CD4-positive, alpha-beta T cell (primary cell): ENCODE measurements around the gene ANKRD33B. TPM values are rescaled to one million over a fixed set of nuclear protein-coding genes. Genes with fewer than 3 reads are reported as not detected.
A peak's percentile ranks its signal among the peaks of the same experiment; 100 is the strongest.
"Not testable (repeated sequence)": the region's sequence is repeated elsewhere in the genome, so short reads cannot be mapped to it uniquely, and the experiment has no call there.

ENCODE experiments used
- ATAC-seq: fragments of 200-7000 bp; cut with Tn5 transposase; one replicate; pipeline ENCODE4 v1.10.0; 2022; ENCODE audit warnings: mild to moderate bottlenecking; ENCODE audit not compliant: poor library complexity
- CTCF ChIA-PET: fragments of 350-600 bp; sonication (Branson Sonifier 250); formaldehyde crosslinking; loops from one replicate; lab custom pipeline; 2021; ENCODE audit warnings: antibody characterized with exemption, inconsistent platforms; lab: Charles Lee
- POLR2A ChIA-PET: fragments of 350-600 bp; sonication (Branson Sonifier 250); formaldehyde crosslinking; loops from one replicate; lab custom pipeline; 2021; ENCODE audit warnings: antibody characterized with exemption, inconsistent platforms; lab: Charles Lee
- DNase-seq, 14 experiments: peaks; one replicate each; pipeline ENCODE4 v3.0.0-alpha.2; 2013 to 2020; ENCODE audit warnings: mixed read lengths in 2 of 14
- H3K27ac ChIP-seq, 2 donors: one replicate each; pipeline versions ENCODE4 v1.5.1 to v1.7.0; 2013; ENCODE audit warnings: low read length in 2 of 2, low read depth in 1 of 2, mild to moderate bottlenecking in 1 of 2
- H3K27me3 ChIP-seq, 2 experiments: 1 replicate in 1 of 2; 2 replicates in 1 of 2; pipeline versions ENCODE4 v1.6.1 to v1.7.0; 2013; ENCODE audit warnings: low read length in 2 of 2, control low read depth in 1 of 2, mild to moderate bottlenecking in 1 of 2, moderate library complexity in 1 of 2; ENCODE audit not compliant: insufficient read depth in 2 of 2, control insufficient read depth in 1 of 2
- H3K36me3 ChIP-seq: one replicate; pipeline ENCODE4 v1.6.1; 2013; ENCODE audit warnings: low read length, control low read depth; ENCODE audit not compliant: insufficient read depth
- H3K4me1 ChIP-seq: one replicate; pipeline ENCODE4 v1.6.1; 2013; ENCODE audit warnings: low read length, control low read depth; ENCODE audit not compliant: insufficient read depth
- H3K4me3 ChIP-seq: one replicate; pipeline ENCODE4 v1.5.1; 2013; ENCODE audit warnings: mild to moderate bottlenecking, low read length, moderate library complexity
- H3K9me3 ChIP-seq, 2 experiments: 1 replicate in 1 of 2; 2 replicates in 1 of 2; pipeline versions ENCODE4 v1.6.1 to v1.7.0; 2013; ENCODE audit warnings: low read length in 2 of 2, mild to moderate bottlenecking in 2 of 2, control low read depth in 1 of 2, moderate library complexity in 1 of 2; ENCODE audit not compliant: control insufficient read depth in 1 of 2, insufficient read depth in 1 of 2
- H3K27ac Mint-ChIP-seq: one replicate; pipeline ENCODE4 v1.8.0; 2020; ENCODE audit warnings: mixed read lengths
- H3K27me3 Mint-ChIP-seq: one replicate; pipeline ENCODE4 v1.8.0; 2021; ENCODE audit warnings: mixed read lengths
- H3K36me3 Mint-ChIP-seq: one replicate; pipeline ENCODE4 v1.8.0; 2021; ENCODE audit warnings: low read depth, mixed read lengths
- H3K4me1 Mint-ChIP-seq: one replicate; pipeline ENCODE4 v1.8.0; 2021; ENCODE audit warnings: low read depth, mixed read lengths
- H3K4me3 Mint-ChIP-seq: one replicate; pipeline ENCODE4 v1.8.0; 2020; ENCODE audit warnings: mild to moderate bottlenecking, mixed read lengths
- H3K9me3 Mint-ChIP-seq: one replicate; pipeline ENCODE4 v1.8.0; 2020; ENCODE audit warnings: mixed read lengths
- intact Hi-C, 2 experiments: fragments of 100-400 bp; cut with DNase I in 1 of 2; cut with micrococcal nuclease in 1 of 2; formaldehyde crosslinking; loops; one replicate each; pipeline versions ENCODE4 v1.15.1 to v1.9.0; 2023 to 2025; cut with DNase I, micrococcal nuclease
- total RNA-seq, 174 experiments: library from RNA in 2 of 174; stranded (reverse) in 2 of 174; gene quantifications; one replicate each; pipeline ENCODE4 v1.2.3 and lab custom pipeline; 2021 to 2026
- TF ChIP-seq, protein P1 (sequence below): fragments of 200-600 bp; IDR thresholded peaks from one replicate; pipeline ENCODE4 v1.8.0; 2022; ENCODE audit warnings: antibody characterized with exemption, mild to moderate bottlenecking

Gene ANKRD33B
- total RNA-seq, 2 experiments from 2014 or later, result 0.99 to 1.3 TPM

DNA sequence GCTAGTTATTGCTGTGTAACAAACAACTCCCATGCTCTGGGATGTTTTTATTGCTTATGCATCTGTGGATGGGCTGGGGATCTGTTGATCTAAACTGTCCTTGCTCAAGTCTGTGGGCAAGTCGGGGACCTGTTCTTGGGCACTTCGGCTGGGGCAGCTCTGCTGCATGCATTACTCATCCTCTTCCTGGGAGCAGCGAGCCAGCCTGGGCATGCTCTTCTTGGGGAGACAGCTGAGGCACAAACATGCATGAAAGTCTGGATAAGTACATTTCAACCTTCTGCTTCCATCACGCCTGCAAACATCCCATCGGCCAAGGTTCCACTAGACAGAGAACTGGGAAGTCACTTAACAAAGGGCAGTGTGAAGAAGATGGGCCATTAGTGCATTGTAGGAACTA is 66.3 kb downstream of the ANKRD33B start:
- Mint-ChIP-seq H3K4me1 (peaks cover 42% of the 10 kb centered on the region), H3K4me3 (no peak overlapping the region), H3K27ac (no peak overlapping the region), H3K36me3 (no peaks in the 10 kb centered on the region), H3K27me3 (no peaks in the 10 kb centered on the region), H3K9me3 (no peaks in the 10 kb centered on the region)
- DNase-seq, result no peak
- intact Hi-C loops, result no loop called here
- Histone ChIP-seq H3K4me3 (no peak overlapping the region), H3K9me3 (no peaks in the 10 kb centered on the region), H3K27ac (no peak overlapping the region), H3K4me1 (peaks cover 47% of the 10 kb centered on the region), H3K27me3 (no peaks in the 10 kb centered on the region), H3K36me3 (no peaks in the 10 kb centered on the region)
- POLR2A ChIA-PET, result no interaction called here
- TF ChIP-seq, protein P1, sequence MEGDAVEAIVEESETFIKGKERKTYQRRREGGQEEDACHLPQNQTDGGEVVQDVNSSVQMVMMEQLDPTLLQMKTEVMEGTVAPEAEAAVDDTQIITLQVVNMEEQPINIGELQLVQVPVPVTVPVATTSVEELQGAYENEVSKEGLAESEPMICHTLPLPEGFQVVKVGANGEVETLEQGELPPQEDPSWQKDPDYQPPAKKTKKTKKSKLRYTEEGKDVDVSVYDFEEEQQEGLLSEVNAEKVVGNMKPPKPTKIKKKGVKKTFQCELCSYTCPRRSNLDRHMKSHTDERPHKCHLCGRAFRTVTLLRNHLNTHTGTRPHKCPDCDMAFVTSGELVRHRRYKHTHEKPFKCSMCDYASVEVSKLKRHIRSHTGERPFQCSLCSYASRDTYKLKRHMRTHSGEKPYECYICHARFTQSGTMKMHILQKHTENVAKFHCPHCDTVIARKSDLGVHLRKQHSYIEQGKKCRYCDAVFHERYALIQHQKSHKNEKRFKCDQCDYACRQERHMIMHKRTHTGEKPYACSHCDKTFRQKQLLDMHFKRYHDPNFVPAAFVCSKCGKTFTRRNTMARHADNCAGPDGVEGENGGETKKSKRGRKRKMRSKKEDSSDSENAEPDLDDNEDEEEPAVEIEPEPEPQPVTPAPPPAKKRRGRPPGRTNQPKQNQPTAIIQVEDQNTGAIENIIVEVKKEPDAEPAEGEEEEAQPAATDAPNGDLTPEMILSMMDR, result no peak
- CTCF ChIA-PET, result interaction anchor here (0.8 kb wide), 1 partner anchor 178 kb away, joined by 3 read pairs; no protein-coding TSS in a partner anchor
- ATAC-seq, result no peak

DNA sequence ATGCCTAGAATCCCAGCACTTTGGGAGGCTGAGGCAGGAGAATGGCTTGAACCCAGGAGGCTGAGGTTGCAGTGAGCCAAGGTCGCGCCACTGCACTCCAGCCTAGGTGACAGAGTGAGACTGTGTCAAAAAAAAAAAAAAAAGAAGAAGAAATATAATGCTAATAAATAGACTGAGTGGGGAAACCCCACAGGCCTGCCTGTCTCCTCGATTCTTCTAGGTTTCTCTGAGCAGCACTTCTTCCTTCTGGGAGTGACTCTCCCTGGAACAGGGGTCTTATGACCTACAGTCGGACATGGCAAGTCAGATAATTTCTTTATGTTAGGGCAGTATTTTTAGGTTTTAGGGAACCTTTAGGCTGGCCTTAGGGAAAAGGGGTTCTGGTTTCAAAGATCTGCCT is 66.9 kb downstream of the ANKRD33B start:
- H3K36me3 Mint-ChIP-seq, H3K9me3 Mint-ChIP-seq, H3K27ac ChIP-seq, H3K36me3 ChIP-seq, H3K27me3 Mint-ChIP-seq, ATAC-seq, H3K4me3 ChIP-seq, H3K27me3 ChIP-seq, intact Hi-C loops, H3K9me3 ChIP-seq, DNase-seq, H3K27ac Mint-ChIP-seq, H3K4me3 Mint-ChIP-seq, CTCF ChIA-PET, POLR2A ChIA-PET: not testable (repeated sequence)
- peaks cover 48% of the 10 kb centered on the region for H3K4me1 Mint-ChIP-seq
- peaks cover 54% of the 10 kb centered on the region for H3K4me1 ChIP-seq

DNA sequence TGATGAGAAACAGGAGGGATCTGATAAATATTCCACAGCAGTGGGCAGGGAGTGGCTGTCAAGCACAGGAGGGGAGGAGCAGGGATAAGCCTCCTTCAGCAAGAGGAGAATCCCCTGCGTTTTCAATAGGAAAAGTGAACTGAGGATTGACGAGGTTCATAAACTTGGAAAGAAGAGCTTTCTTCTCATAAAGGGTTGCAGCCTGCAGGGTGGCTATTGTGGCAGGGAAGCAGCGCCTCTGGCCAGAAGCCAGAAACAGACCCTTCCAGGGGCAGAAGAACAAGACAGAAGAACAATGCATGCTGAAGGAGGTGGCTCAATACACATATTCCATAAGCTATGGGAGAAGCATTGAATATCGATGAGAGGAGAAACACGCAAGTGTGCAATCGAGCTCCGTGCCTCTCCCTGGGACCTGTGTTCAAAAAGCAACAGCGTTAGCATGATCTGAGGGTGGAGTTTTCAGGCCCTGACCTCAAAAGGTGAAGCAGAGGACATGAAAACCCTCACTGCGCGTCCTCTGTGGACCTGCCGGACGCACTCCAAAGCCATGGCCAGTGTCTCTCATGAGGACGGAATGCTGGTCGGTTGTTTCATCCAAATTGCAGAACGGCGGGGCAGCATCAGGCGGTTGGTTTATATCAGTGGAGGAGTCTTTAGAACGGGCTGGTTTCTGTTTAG is 67.6 kb downstream of the ANKRD33B start:
- Histone ChIP-seq H3K4me3 (peak overlapping the region; percentile 25), H3K9me3 (no peaks in the 10 kb centered on the region), H3K4me1 (peaks cover 56% of the 10 kb centered on the region), H3K36me3 (no peaks in the 10 kb centered on the region), H3K27me3 (no peaks in the 10 kb centered on the region), H3K27ac (no peak overlapping the region)
- Mint-ChIP-seq H3K4me3 (peak overlapping the region; percentile 40), H3K4me1 (peaks cover 48% of the 10 kb centered on the region), H3K27me3 (no peaks in the 10 kb centered on the region), H3K36me3 (no peaks in the 10 kb centered on the region), H3K27ac (no peak overlapping the region), H3K9me3 (no peaks in the 10 kb centered on the region)
- CTCF ChIA-PET, result no interaction called here
- intact Hi-C loops, result no loop called here
- ATAC-seq (no peak), DNase-seq (no peak)
- POLR2A ChIA-PET, result no interaction called here
- TF ChIP-seq, protein P1, result no peak
